Skeletal muscle tissue (tissue), 4 donors: ENCODE data around the gene H6PD. TPM values are rescaled to one million over a fixed set of nuclear protein-coding genes. Genes with fewer than 3 reads are reported as not detected.

ENCODE experiments used
- H3K27ac ChIP-seq: one replicate; pipeline ENCODE4 v1.7.0; 2013; ENCODE audit warnings: mild to moderate bottlenecking, low read depth, low read length, inconsistent platforms
- H3K27me3 ChIP-seq, 3 donors: one replicate each; pipeline ENCODE4 v1.7.0; 2013; ENCODE audit warnings: low read length in 3 of 3; ENCODE audit not compliant: control insufficient read depth in 3 of 3, insufficient read depth in 3 of 3
- H3K36me3 ChIP-seq, 3 donors: one replicate each; pipeline ENCODE4 v1.7.0; 2013; ENCODE audit warnings: low read length in 3 of 3; ENCODE audit not compliant: control insufficient read depth in 3 of 3, insufficient read depth in 3 of 3
- H3K4me1 ChIP-seq, 3 donors: one replicate each; pipeline ENCODE4 v1.7.0; 2013; ENCODE audit warnings: low read length in 3 of 3, mild to moderate bottlenecking in 3 of 3; ENCODE audit not compliant: control insufficient read depth in 3 of 3, insufficient read depth in 3 of 3
- H3K4me3 ChIP-seq, 3 donors: one replicate each; pipeline ENCODE4 v1.7.0; 2013; ENCODE audit warnings: low read length in 3 of 3
- H3K9ac ChIP-seq, 3 donors: one replicate each; pipeline ENCODE4 v1.7.0; 2013; ENCODE audit warnings: low read length in 3 of 3, mild to moderate bottlenecking in 3 of 3, moderate library complexity in 2 of 3, low read depth in 1 of 3
- H3K9me3 ChIP-seq, 3 donors: one replicate each; pipeline ENCODE4 v1.7.0; 2013; ENCODE audit warnings: low read length in 3 of 3; ENCODE audit not compliant: control insufficient read depth in 3 of 3
- total RNA-seq: library from RNA; depleted of rRNA; stranded (reverse); fragments of >200 nt; gene quantifications from one replicate; pipeline ENCODE4 v1.2.3, GENCODE V29; 2014
- donor health status: Osteomylitis.

The H6PD gene
- total RNA-seq, 1 donor from 2014 or later = 24.5 TPM

GRCh38 chr1:9271283-9271682, 36.7 kb downstream of the H6PD start:
- Histone ChIP-seq H3K27ac (no peak overlapping the region), H3K9ac (no peak overlapping the region), H3K27me3 (no peaks in the 10 kb centered on the region), H3K36me3 (peaks cover 3 to 11% (median 4%) of the 10 kb centered on the region in 3 donors), H3K4me3 (no peak overlapping the region), H3K9me3 (no peaks in the 10 kb centered on the region), H3K4me1 (peaks cover 28 to 41% (median 33%) of the 10 kb centered on the region in 3 donors)

- H3K9me3 ChIP-seq = no peaks in the 10 kb centered on the region
- H3K27me3 ChIP-seq = no peaks in the 10 kb centered on the region
- peaks cover 26 to 39% (median 33%) of the 10 kb centered on the region in 3 donors for H3K4me1 ChIP-seq
- H3K27ac ChIP-seq = no peak overlapping the region
- peaks cover 3 to 11% (median 4%) of the 10 kb centered on the region in 3 donors for H3K36me3 ChIP-seq
- no peak overlapping the region for H3K4me3 ChIP-seq
- no peak overlapping the region for H3K9ac ChIP-seq
Observed at GRCh38 chr1:9271861-9272595, 37.5 kb downstream of the H6PD start.

- H3K4me1 ChIP-seq = peaks cover 26 to 35% (median 31%) of the 10 kb centered on the region in 3 donors
- peaks cover 0 to 9% (median 4%) of the 10 kb centered on the region in 3 donors for H3K36me3 ChIP-seq
- no peaks in the 10 kb centered on the region for H3K9me3 ChIP-seq
Observed at GRCh38 chr1:9273177-9273576, 38.6 kb downstream of the H6PD start.

GRCh38 chr1:9275161-9275560, 40.6 kb downstream of the H6PD start:
- Histone ChIP-seq H3K4me3 (no peak overlapping the region), H3K27me3 (peaks cover 0 to 3% (median 0%) of the 10 kb centered on the region in 3 donors), H3K4me1 (peaks cover 18 to 26% (median 26%) of the 10 kb centered on the region in 3 donors), H3K9ac (no peak overlapping the region), H3K9me3 (no peaks in the 10 kb centered on the region), H3K27ac (no peak overlapping the region), H3K36me3 (peaks cover 0 to 1% (median 0%) of the 10 kb centered on the region in 3 donors)

More at GRCh38 chr1:9273177-9273576, 38.6 kb downstream of the H6PD start:
- H3K4me3 ChIP-seq = no peak overlapping the region
- no peaks in the 10 kb centered on the region for H3K27me3 ChIP-seq
- H3K27ac ChIP-seq = no peak overlapping the region
- H3K9ac ChIP-seq = no peak overlapping the region

GRCh38 chr1:9275567-9276034, 41.0 kb downstream of the H6PD start:
- H3K4me1 ChIP-seq = peaks cover 16 to 25% (median 24%) of the 10 kb centered on the region in 3 donors
- no peaks in the 10 kb centered on the region for H3K9me3 ChIP-seq
- H3K36me3 ChIP-seq = peaks cover 0 to 1% (median 0%) of the 10 kb centered on the region in 3 donors
- H3K27me3 ChIP-seq = peaks cover 0 to 3% (median 0%) of the 10 kb centered on the region in 3 donors
- H3K4me3 ChIP-seq = no peak overlapping the region
- H3K9ac ChIP-seq = peak overlapping the region in 2 of 3 donors; percentile 4 to 40
- H3K27ac ChIP-seq = peak overlapping the region; percentile 4

- H3K9ac ChIP-seq = no peak overlapping the region
- no peak overlapping the region for H3K27ac ChIP-seq
- peaks cover 4 to 18% (median 5%) of the 10 kb centered on the region in 3 donors for H3K27me3 ChIP-seq
- no peaks in the 10 kb centered on the region for H3K9me3 ChIP-seq
- no peak overlapping the region for H3K4me3 ChIP-seq
- no peaks in the 10 kb centered on the region for H3K36me3 ChIP-seq
- H3K4me1 ChIP-seq = peaks cover 20 to 36% (median 25%) of the 10 kb centered on the region in 3 donors
Observed at GRCh38 chr1:9278116-9278515, 43.5 kb downstream of the H6PD start.

- Histone ChIP-seq H3K9me3 (no peaks in the 10 kb centered on the region), H3K9ac (no peak overlapping the region), H3K27me3 (peaks cover 4 to 18% (median 5%) of the 10 kb centered on the region in 3 donors), H3K36me3 (no peaks in the 10 kb centered on the region), H3K4me3 (no peak overlapping the region), H3K27ac (no peak overlapping the region), H3K4me1 (peaks cover 20 to 36% (median 25%) of the 10 kb centered on the region in 3 donors)
Observed at GRCh38 chr1:9278585-9279153, 44.1 kb downstream of the H6PD start.

GRCh38 chr1:9279172-9279840, 44.7 kb downstream of the H6PD start:
- Histone ChIP-seq H3K27me3 (peaks cover 4 to 18% (median 5%) of the 10 kb centered on the region in 3 donors), H3K36me3 (no peaks in the 10 kb centered on the region), H3K9me3 (no peaks in the 10 kb centered on the region), H3K4me3 (no peak overlapping the region), H3K9ac (no peak overlapping the region), H3K27ac (no peak overlapping the region), H3K4me1 (peaks cover 20 to 36% (median 25%) of the 10 kb centered on the region in 3 donors)

- Histone ChIP-seq H3K27me3 (peaks cover 4 to 18% (median 5%) of the 10 kb centered on the region in 3 donors), H3K27ac (no peak overlapping the region), H3K4me3 (peak overlapping the region in 1 of 3 donors; percentile 13), H3K36me3 (no peaks in the 10 kb centered on the region), H3K9me3 (no peaks in the 10 kb centered on the region), H3K4me1 (peaks cover 16 to 31% (median 20%) of the 10 kb centered on the region in 3 donors), H3K9ac (peak overlapping the region in 1 of 3 donors; percentile 57)
Observed at GRCh38 chr1:9280015-9280860, 45.7 kb downstream of the H6PD start.
